Suppressor macrophage treated with lipopolysaccharide for 4 hours (primary cell): ENCODE results near the gene OTP.
"Not testable (repeated sequence)": the region's sequence is repeated elsewhere in the genome, so short reads cannot be mapped to it uniquely, and the experiment has no call there.

Experiments used
- DNase-seq: peaks from one replicate; pipeline ENCODE4 v3.0.0-alpha.2; 2020

The OTP gene

GRCh38 chr5:77599679-77600078 is 38.8 kb downstream of the OTP start:
- DNase-seq, result no peak

GRCh38 chr5:77590347-77590746 is 48.2 kb downstream of the OTP start:
- no peak for DNase-seq

- no peak for DNase-seq
Observed at GRCh38 chr5:77588175-77588574, 50.3 kb downstream of the OTP start.

GRCh38 chr5:77586101-77586500 is 52.4 kb downstream of the OTP start:
- no peak for DNase-seq

GRCh38 chr5:77582143-77582542 is 56.4 kb downstream of the OTP start:
- DNase-seq, result not testable (repeated sequence)
